ENCODE results near the gene MAGI2. TPM values are rescaled to one million over a fixed set of nuclear protein-coding genes. Genes with fewer than 3 reads are reported as not detected.

The MAGI2 gene
- polyA plus RNA-seq, 10 donors, result 3.9 to 8.2 (median 5.2) TPM

GRCh38 chr7:79268730-79269129 lies 184.7 kb downstream of the MAGI2 start:
- no peak for DNase-seq

- DNase-seq, result no peak
Measured at GRCh38 chr7:79258826-79259225, 194.6 kb downstream of the MAGI2 start.

GRCh38 chr7:79257959-79258358 lies 195.5 kb downstream of the MAGI2 start:
- no peak for DNase-seq

GRCh38 chr7:79245623-79246249 lies 207.7 kb downstream of the MAGI2 start:
- no peak for DNase-seq

- DNase-seq, result no peak
Measured at GRCh38 chr7:79244482-79244881, 209.0 kb downstream of the MAGI2 start.

- DNase-seq, result peak; percentile 3 to 71 (median 24)
Measured at GRCh38 chr7:79241288-79242060, 212.0 kb downstream of the MAGI2 start.

GRCh38 chr7:79240413-79240812 lies 213.1 kb downstream of the MAGI2 start:
- DNase-seq, result peak in 1 of 3 donors; percentile 7

- DNase-seq, result no peak
Measured at GRCh38 chr7:79236352-79237028, 217.0 kb downstream of the MAGI2 start.

GRCh38 chr7:79227044-79227443 lies 226.4 kb downstream of the MAGI2 start:
- no peak for DNase-seq

- DNase-seq, result no peak
Measured at GRCh38 chr7:79221211-79221610, 232.3 kb downstream of the MAGI2 start.

GRCh38 chr7:79217976-79218626 lies 235.4 kb downstream of the MAGI2 start:
- DNase-seq, result no peak

GRCh38 chr7:79217468-79217867 lies 236.0 kb downstream of the MAGI2 start:
- no peak for DNase-seq

- no peak for DNase-seq
Measured at GRCh38 chr7:79216236-79216635, 237.2 kb downstream of the MAGI2 start.

GRCh38 chr7:79212334-79212733 lies 241.1 kb downstream of the MAGI2 start:
- DNase-seq, result no peak

- DNase-seq, result no peak
Measured at GRCh38 chr7:79211724-79212123, 241.7 kb downstream of the MAGI2 start.

- no peak for DNase-seq
Measured at GRCh38 chr7:79199961-79200360, 253.5 kb downstream of the MAGI2 start.

GRCh38 chr7:79199266-79199665 lies 254.2 kb downstream of the MAGI2 start:
- no peak for DNase-seq

GRCh38 chr7:79185605-79186004 lies 267.9 kb downstream of the MAGI2 start:
- no peak for DNase-seq

GRCh38 chr7:79182283-79182682 lies 271.2 kb downstream of the MAGI2 start:
- peak in 1 of 3 donors; percentile 69 for DNase-seq

- no peak for DNase-seq
Measured at GRCh38 chr7:79180533-79180932, 272.9 kb downstream of the MAGI2 start.

- peak; percentile 32 to 56 (median 37) for DNase-seq
Measured at GRCh38 chr7:79176859-79177477, 276.5 kb downstream of the MAGI2 start.

GRCh38 chr7:79175374-79175773 lies 278.1 kb downstream of the MAGI2 start:
- DNase-seq, result no peak
